Endothelial cell of umbilical vein (primary cell): ENCODE data around the gene MROH7. TPM values are rescaled to one million over a fixed set of nuclear protein-coding genes. Genes with fewer than 3 reads are reported as not detected.

ENCODE experiments used
- BruUV-seq: library from RNA; stranded (reverse); fragments of 400-500 nt; replicated peaks from 2 replicates; lab custom pipeline; 2021; lab: Mats Ljungman, UMichigan
- CTCF ChIA-PET: fragments of 300-600, 350-600 bp; sonication (Branson Sonifier 250); formaldehyde crosslinking; loops from one replicate; lab custom pipeline; 2021; ENCODE audit warnings: antibody characterized with exemption, inconsistent platforms; lab: Charles Lee
- POLR2A ChIA-PET: fragments of 300-600, 350-600 bp; sonication (Branson Sonifier 250); formaldehyde crosslinking; loops from one replicate; lab custom pipeline; 2021; ENCODE audit warnings: antibody characterized with exemption, inconsistent platforms; lab: Charles Lee
- DNase-seq: peaks from one replicate; pipeline ENCODE4 v3.0.0-alpha.2; 2011; ENCODE audit warnings: low read depth, low spot score
- FAIRE-seq: peaks from 2 replicates; lab custom pipeline; 2011; peaks lifted over from hg19 to GRCh38; lab: Jason Lieb, UNC
- H2AFZ ChIP-seq: 2 replicates; pipeline ENCODE4 v1.6.0; 2012; ENCODE audit warnings: low read depth, low read length, control low read depth, inconsistent platforms
- H3K27ac ChIP-seq: 2 replicates; pipeline ENCODE4 v1.5.1; 2011; ENCODE audit warnings: low read depth, mild to moderate bottlenecking, control low read depth, low read length, moderate library complexity; ENCODE audit not compliant: insufficient read depth
- H3K27me3 ChIP-seq, 2 experiments: 2 replicates each; pipeline versions ENCODE4 v1.6.0 to v1.6.1; 2011; ENCODE audit warnings: low read length in 2 of 2, mixed read lengths in 1 of 2; ENCODE audit not compliant: control insufficient read depth in 2 of 2, insufficient read depth in 2 of 2
- H3K36me3 ChIP-seq, 2 experiments: 2 replicates in 1 of 2; 3 replicates in 1 of 2; pipeline ENCODE4 v1.5.1; 2011; ENCODE audit warnings: low read length in 2 of 2, mild to moderate bottlenecking in 1 of 2, moderate library complexity in 1 of 2; ENCODE audit not compliant: control insufficient read depth in 2 of 2, insufficient read depth in 2 of 2; ENCODE audit errors: extremely low read depth in 1 of 2
- H3K4me1 ChIP-seq: 3 replicates; pipeline ENCODE4 v1.5.1; 2011; ENCODE audit warnings: mild to moderate bottlenecking, low read length; ENCODE audit not compliant: control insufficient read depth, insufficient read depth; ENCODE audit errors: extremely low read depth
- H3K4me2 ChIP-seq: 2 replicates; pipeline ENCODE4 v1.6.1; 2011; ENCODE audit warnings: low read length, control low read depth, mixed read lengths; ENCODE audit not compliant: insufficient read depth
- H3K4me3 ChIP-seq, 3 experiments: fragments of 200-600 bp in 1 of 3; sonication (generic), shearing (Covaris generic) in 1 of 3; replicated peaks in 1 of 3; 2 replicates each; pipeline ENCODE4 v1.5.1; 2011 to 2016; ENCODE audit warnings: control low read depth in 3 of 3, low read length in 3 of 3, mild to moderate bottlenecking in 2 of 3, inconsistent platforms in 1 of 3, low read depth in 1 of 3, moderate library complexity in 1 of 3; ENCODE audit not compliant: insufficient read depth in 1 of 3
- H3K79me2 ChIP-seq: 2 replicates; pipeline ENCODE4 v1.6.0; 2012; ENCODE audit warnings: low read length, inconsistent platforms; ENCODE audit not compliant: control insufficient read depth, insufficient read depth
- H3K9ac ChIP-seq: replicated peaks from 2 replicates; pipeline ENCODE3; 2011; ENCODE audit warnings: low read length, control low read depth; ENCODE audit not compliant: insufficient read depth; ENCODE audit errors: extremely low read depth
- H3K9me1 ChIP-seq: replicated peaks from 3 replicates; pipeline ENCODE4 v1.6.0; 2011; ENCODE audit warnings: mild to moderate bottlenecking, low read length; ENCODE audit not compliant: control insufficient read depth, insufficient read depth; ENCODE audit errors: extremely low read depth
- H3K9me3 ChIP-seq: replicated peaks from 2 replicates; pipeline ENCODE4 v1.5.1; 2012; ENCODE audit warnings: low read length, inconsistent platforms; ENCODE audit not compliant: control insufficient read depth, insufficient read depth
- H4K20me1 ChIP-seq: replicated peaks from 2 replicates; pipeline ENCODE3; 2011; ENCODE audit warnings: mild to moderate bottlenecking, low read length; ENCODE audit not compliant: control insufficient read depth, insufficient read depth; ENCODE audit errors: extremely low read depth
- EZH2 ChIP-seq: IDR thresholded peaks from 2 replicates; pipeline ENCODE4 v1.6.1; 2012; ENCODE audit warnings: borderline replicate concordance, low read depth, mild to moderate bottlenecking, moderate library complexity, low read length, inconsistent platforms; ENCODE audit not compliant: severe bottlenecking
- FOS ChIP-seq: IDR thresholded peaks from 2 replicates; pipeline ENCODE4 v1.6.1; 2011; ENCODE audit warnings: mild to moderate bottlenecking, low read length, moderate library complexity, borderline replicate concordance; ENCODE audit not compliant: insufficient read depth
- GATA2 ChIP-seq: IDR thresholded peaks from 2 replicates; pipeline ENCODE4 v1.7.0; 2011; ENCODE audit warnings: low read depth, mild to moderate bottlenecking, moderate library complexity, mixed read lengths, low read length; ENCODE audit not compliant: insufficient read length, insufficient read depth
- JUN ChIP-seq: IDR thresholded peaks from 2 replicates; pipeline ENCODE4 v1.6.1; 2011; ENCODE audit warnings: borderline replicate concordance, low read depth; ENCODE audit not compliant: insufficient read length, insufficient read depth
- MYC ChIP-seq: IDR thresholded peaks from one replicate; pipeline ENCODE4 v1.6.1; 2011; ENCODE audit warnings: mild to moderate bottlenecking, low read depth, low read length
- POLR2A ChIP-seq: IDR thresholded peaks from 2 replicates; pipeline ENCODE4 v1.6.1; 2012; ENCODE audit warnings: low read depth, mild to moderate bottlenecking, control low read depth, low read length
- POLR2AphosphoS5 ChIP-seq: IDR thresholded peaks from 2 replicates; pipeline ENCODE4 v1.6.1; 2012; ENCODE audit warnings: low read depth, mild to moderate bottlenecking, control low read depth, low read length, moderate library complexity; ENCODE audit not compliant: insufficient read depth
- dilution Hi-C: fragments of 300-500 bp; cut with MboI; formaldehyde crosslinking; loops from one replicate; pipeline ENCODE4 v1.15.0; 2019; ENCODE audit warnings: low sequenced_read_pairs; ENCODE audit not compliant: extremely low pct_ligation_motif_present
- intact Hi-C: fragments of 100-400 bp; cut with micrococcal nuclease; formaldehyde crosslinking; loops from one replicate; pipeline ENCODE4 v1.10.0; 2022
- polyA plus RNA-seq, 4 experiments: library from polyadenylated mRNA; depleted of rRNA in 3 of 4; stranded (reverse) in 3 of 4; unstranded in 1 of 4; fragments of >200 nt; gene quantifications; 2 replicates each; pipeline versions ENCODE4 v1.2.1 to v1.2.3, GENCODE V29; 2011 to 2012; ENCODE audit warnings: missing spikeins in 1 of 4
- total RNA-seq: library from RNA; stranded (reverse); gene quantifications from 2 replicates; pipeline ENCODE4 v1.2.3, GENCODE V29; 2021
- TF ChIP-seq, protein P1 (sequence below), 2 donors: IDR thresholded peaks; 1 replicate in 1 of 2; 2 replicates in 1 of 2; pipeline ENCODE4 v1.5.1; 2011; ENCODE audit warnings: low read length in 2 of 2, mild to moderate bottlenecking in 2 of 2, moderate library complexity in 2 of 2, control low read depth in 1 of 2, inconsistent platforms in 1 of 2, low read depth in 1 of 2; ENCODE audit not compliant: insufficient read depth in 1 of 2; ENCODE audit errors: extremely low read depth in 1 of 2
- TF ChIP-seq, protein P2 (sequence below): IDR thresholded peaks from 2 replicates; pipeline ENCODE4 v1.6.1; 2011; ENCODE audit not compliant: insufficient read depth, insufficient read length

Gene MROH7
- total and polyA plus RNA-seq, 2 donors (not counting 3 experiments of a cell fraction or from before 2014, with no cell fraction given) = 0.06 to 0.24 TPM

DNA sequence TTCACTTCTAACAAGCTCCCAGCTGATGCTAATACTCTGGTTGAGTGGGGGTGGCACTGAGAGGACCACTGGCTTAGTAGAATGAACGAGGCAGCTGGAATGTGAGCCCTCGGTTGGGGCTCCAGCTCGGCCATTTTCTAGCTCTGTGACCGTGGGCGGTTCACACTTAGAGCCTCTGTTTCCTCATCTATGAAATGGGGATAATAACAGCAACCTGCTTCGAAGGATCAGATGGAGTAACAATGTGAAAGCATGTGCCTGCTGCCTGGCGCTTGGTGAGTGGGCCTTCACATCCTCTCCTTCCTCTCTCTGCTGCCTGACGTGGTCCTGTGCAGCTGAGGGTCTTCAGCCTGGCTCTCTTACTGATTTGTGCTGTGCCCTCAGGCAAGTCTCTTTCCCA, 53.2 kb downstream of the MROH7 start:
- no TSS peak for BruUV-seq
- FAIRE-seq = no peak
- Histone ChIP-seq H3K9ac (no peak overlapping the region), H3K36me3 (no peaks in the 10 kb centered on the region), H3K27me3 (peaks cover 0 to 2% of the 10 kb centered on the region in 2 experiments), H3K9me3 (no peaks in the 10 kb centered on the region), H3K4me1 (no peaks in the 10 kb centered on the region), H3K79me2 (no peaks in the 10 kb centered on the region), H4K20me1 (no peaks in the 10 kb centered on the region), H3K4me3 (no peak overlapping the region), H3K4me2 (no peak overlapping the region), H3K27ac (no peak overlapping the region), H3K9me1 (no peaks in the 10 kb centered on the region), H2AFZ (no peak overlapping the region)
- ChIA-PET CTCF (no interaction called here), POLR2A (no interaction called here)
- no peak for TF ChIP-seq GATA2
- TF ChIP-seq JUN = no peak
- no peak for TF ChIP-seq EZH2
- TF ChIP-seq POLR2A = no peak
- TF ChIP-seq, protein P1, sequence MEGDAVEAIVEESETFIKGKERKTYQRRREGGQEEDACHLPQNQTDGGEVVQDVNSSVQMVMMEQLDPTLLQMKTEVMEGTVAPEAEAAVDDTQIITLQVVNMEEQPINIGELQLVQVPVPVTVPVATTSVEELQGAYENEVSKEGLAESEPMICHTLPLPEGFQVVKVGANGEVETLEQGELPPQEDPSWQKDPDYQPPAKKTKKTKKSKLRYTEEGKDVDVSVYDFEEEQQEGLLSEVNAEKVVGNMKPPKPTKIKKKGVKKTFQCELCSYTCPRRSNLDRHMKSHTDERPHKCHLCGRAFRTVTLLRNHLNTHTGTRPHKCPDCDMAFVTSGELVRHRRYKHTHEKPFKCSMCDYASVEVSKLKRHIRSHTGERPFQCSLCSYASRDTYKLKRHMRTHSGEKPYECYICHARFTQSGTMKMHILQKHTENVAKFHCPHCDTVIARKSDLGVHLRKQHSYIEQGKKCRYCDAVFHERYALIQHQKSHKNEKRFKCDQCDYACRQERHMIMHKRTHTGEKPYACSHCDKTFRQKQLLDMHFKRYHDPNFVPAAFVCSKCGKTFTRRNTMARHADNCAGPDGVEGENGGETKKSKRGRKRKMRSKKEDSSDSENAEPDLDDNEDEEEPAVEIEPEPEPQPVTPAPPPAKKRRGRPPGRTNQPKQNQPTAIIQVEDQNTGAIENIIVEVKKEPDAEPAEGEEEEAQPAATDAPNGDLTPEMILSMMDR (IDR thresholded peaks at IDR 0.05; ENCODE audit: extremely low read depth in 1 of 2, insufficient read depth in 1 of 2, low read depth in 1 of 2, low read length in 2 of 2) = no peak
- no peak for TF ChIP-seq MYC
- no peak for TF ChIP-seq POLR2AphosphoS5
- TF ChIP-seq, protein P2, sequence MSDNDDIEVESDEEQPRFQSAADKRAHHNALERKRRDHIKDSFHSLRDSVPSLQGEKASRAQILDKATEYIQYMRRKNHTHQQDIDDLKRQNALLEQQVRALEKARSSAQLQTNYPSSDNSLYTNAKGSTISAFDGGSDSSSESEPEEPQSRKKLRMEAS = no peak
- TF ChIP-seq FOS = no peak
- no peak for DNase-seq
- intact Hi-C loops = no loop called here
- dilution Hi-C loops = no loop called here
